Neutrophil (primary cell): ENCODE data around the gene MRPS12.

ENCODE experiments used
- H3K27ac ChIP-seq: fragments of 200-600 bp; sonication (generic); 2 replicates; pipeline ENCODE4 v1.5.1; 2016; ENCODE audit warnings: mild to moderate bottlenecking, moderate library complexity
- H3K27me3 ChIP-seq: fragments of 200-600 bp; sonication (generic); 2 replicates; pipeline ENCODE4 v1.6.0; 2016; ENCODE audit warnings: mild to moderate bottlenecking
- H3K36me3 ChIP-seq: fragments of 200-600 bp; sonication (generic); 2 replicates; pipeline ENCODE4 v1.5.1; 2017
- H3K4me1 ChIP-seq, 2 experiments: fragments of 200-600 bp in 1 of 2; sonication (generic) in 1 of 2; 1 replicate in 1 of 2; 2 replicates in 1 of 2; pipeline versions ENCODE4 v1.5.1 to v1.6.1; 2013 to 2016; ENCODE audit warnings: low read depth in 1 of 2, low read length in 1 of 2, mild to moderate bottlenecking in 1 of 2, moderate library complexity in 1 of 2; ENCODE audit not compliant: control insufficient read depth in 1 of 2, insufficient read depth in 1 of 2
- H3K4me3 ChIP-seq, 2 experiments: fragments of 200-600 bp in 1 of 2; sonication (generic) in 1 of 2; 1 replicate in 1 of 2; 2 replicates in 1 of 2; pipeline ENCODE4 v1.5.1; 2013 to 2016; ENCODE audit warnings: low read depth in 1 of 2, low read length in 1 of 2, mild to moderate bottlenecking in 1 of 2, moderate library complexity in 1 of 2
- H3K9me3 ChIP-seq: fragments of 200-600 bp; sonication (generic); 2 replicates; pipeline ENCODE4 v1.5.1; 2016
- CTCF ChIP-seq: fragments of 200-600 bp; sonication (generic); IDR thresholded peaks from 2 replicates; pipeline ENCODE4 v1.5.1; 2016; ENCODE audit warnings: antibody characterized with exemption

Gene MRPS12

GRCh38 chr19:38975861-38976271 is 45.1 kb downstream of the MRPS12 start:
- no peaks in the 10 kb centered on the region for H3K4me1 ChIP-seq
- peaks cover 63% of the 10 kb centered on the region for H3K27me3 ChIP-seq
- no peak overlapping the region for H3K27ac ChIP-seq
- TF ChIP-seq CTCF = no peak
- no peak overlapping the region for H3K4me3 ChIP-seq
- H3K9me3 ChIP-seq = no peaks in the 10 kb centered on the region
- H3K36me3 ChIP-seq = no peaks in the 10 kb centered on the region

GRCh38 chr19:38977445-38978325 is 46.9 kb downstream of the MRPS12 start:
- Histone ChIP-seq H3K27me3 (peaks cover 57% of the 10 kb centered on the region), H3K36me3 (no peaks in the 10 kb centered on the region), H3K4me1 (no peaks in the 10 kb centered on the region), H3K4me3 (no peak overlapping the region), H3K27ac (no peak overlapping the region), H3K9me3 (no peaks in the 10 kb centered on the region)
- no peak for TF ChIP-seq CTCF

GRCh38 chr19:38978326-38978689 is 47.6 kb downstream of the MRPS12 start:
- no peaks in the 10 kb centered on the region for H3K4me1 ChIP-seq
- no peak overlapping the region for H3K4me3 ChIP-seq
- H3K9me3 ChIP-seq = no peaks in the 10 kb centered on the region
- no peaks in the 10 kb centered on the region for H3K36me3 ChIP-seq
- no peak overlapping the region for H3K27ac ChIP-seq
- no peak for TF ChIP-seq CTCF
- peaks cover 51% of the 10 kb centered on the region for H3K27me3 ChIP-seq

- Histone ChIP-seq H3K27me3 (peaks cover 36% of the 10 kb centered on the region), H3K9me3 (no peaks in the 10 kb centered on the region), H3K36me3 (no peaks in the 10 kb centered on the region), H3K4me1 (no peaks in the 10 kb centered on the region), H3K4me3 (no peak overlapping the region), H3K27ac (no peak overlapping the region)
- no peak for TF ChIP-seq CTCF
These were observed 49.1 kb downstream of the MRPS12 start for GRCh38 chr19:38979812-38980211.

GRCh38 chr19:38980583-38981374 is 50.0 kb downstream of the MRPS12 start:
- H3K27me3 ChIP-seq = peaks cover 26% of the 10 kb centered on the region
- H3K4me1 ChIP-seq = no peaks in the 10 kb centered on the region
- H3K4me3 ChIP-seq = no peak overlapping the region
- H3K9me3 ChIP-seq = no peaks in the 10 kb centered on the region
- TF ChIP-seq CTCF = no peak
- no peaks in the 10 kb centered on the region for H3K36me3 ChIP-seq
- H3K27ac ChIP-seq = no peak overlapping the region
